GM18873 (cell line): ENCODE data around the gene GPR153.

ENCODE experiments used
- ATAC-seq: cut with Tn5 transposase; IDR thresholded peaks from one replicate; pipeline ENCODE4 v1.9.1; 2021; ENCODE audit warnings: mild to moderate bottlenecking, moderate library complexity, moderate number of reproducible peaks; ENCODE audit not compliant: unreplicated experiment, low FRiP score

GPR153 gene

GRCh38 chr1:6287431-6287886 is 26.6 kb upstream of the GPR153 start:
- no peak for ATAC-seq

- ATAC-seq, result no peak
These were observed 26.1 kb upstream of the GPR153 start for GRCh38 chr1:6287029-6287428.

GRCh38 chr1:6286266-6286665 is 25.4 kb upstream of the GPR153 start:
- no peak for ATAC-seq

- ATAC-seq, result no peak
These were observed 24.4 kb upstream of the GPR153 start for GRCh38 chr1:6285336-6285735.

GRCh38 chr1:6282577-6283270 is 21.8 kb upstream of the GPR153 start:
- ATAC-seq, result no peak

GRCh38 chr1:6281511-6282402 is 20.9 kb upstream of the GPR153 start:
- ATAC-seq, result no peak

GRCh38 chr1:6280761-6281451 is 20.0 kb upstream of the GPR153 start:
- ATAC-seq, result no peak

GRCh38 chr1:6279613-6280383 is 18.9 kb upstream of the GPR153 start:
- ATAC-seq, result no peak

GRCh38 chr1:6279066-6279465 is 18.2 kb upstream of the GPR153 start:
- ATAC-seq, result no peak

GRCh38 chr1:6278263-6278662 is 17.4 kb upstream of the GPR153 start:
- no peak for ATAC-seq

GRCh38 chr1:6276811-6277555 is 16.1 kb upstream of the GPR153 start:
- ATAC-seq, result no peak

GRCh38 chr1:6275826-6276782 is 15.2 kb upstream of the GPR153 start:
- no peak for ATAC-seq

- no peak for ATAC-seq
These were observed 13.8 kb upstream of the GPR153 start for GRCh38 chr1:6274622-6275139.

GRCh38 chr1:6274102-6274501 is 13.2 kb upstream of the GPR153 start:
- no peak for ATAC-seq

- ATAC-seq, result no peak
These were observed 12.5 kb upstream of the GPR153 start for GRCh38 chr1:6273380-6273891.

- no peak for ATAC-seq
These were observed 12.0 kb upstream of the GPR153 start for GRCh38 chr1:6272868-6273267.

- ATAC-seq, result no peak
These were observed 11.6 kb upstream of the GPR153 start for GRCh38 chr1:6272452-6272851.

- no peak for ATAC-seq
These were observed 10.7 kb upstream of the GPR153 start for GRCh38 chr1:6271554-6271953.
